ENCODE data around the gene USP43. TPM values are rescaled to one million over a fixed set of nuclear protein-coding genes. Genes with fewer than 3 reads are reported as not detected.
A peak's percentile ranks its signal among the peaks of the same experiment; 100 is the strongest.

USP43 gene
- total RNA-seq, 4 donors from 2014 or later, result 0.07 TPM; not detected in 3

DNA sequence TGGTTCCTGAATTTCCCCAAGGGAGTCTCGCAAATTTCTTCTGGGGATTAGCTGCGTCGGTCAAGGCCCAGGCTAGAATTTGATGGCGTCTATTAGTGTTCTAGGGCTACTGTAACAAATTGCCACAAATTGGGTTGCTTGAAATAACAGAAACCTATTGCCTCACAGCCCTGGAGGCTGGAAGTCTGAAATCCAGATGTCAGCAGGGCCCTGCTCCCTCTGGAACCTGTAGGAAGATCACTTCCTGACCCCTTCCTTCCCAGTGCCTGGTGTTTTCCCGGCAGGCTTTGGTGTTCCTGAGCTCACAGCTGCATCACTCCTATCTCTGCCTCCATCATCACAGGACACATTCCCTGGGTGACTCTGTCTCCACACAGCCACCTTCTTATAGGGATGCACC, 121.7 kb downstream of the USP43 start:
- H3K36me3 ChIP-seq, result no peaks in the 10 kb centered on the region
- ATAC-seq, result peak; percentile 42 to 58
- H3K4me1 ChIP-seq, result no peaks in the 10 kb centered on the region
- in situ Hi-C loops (cut with MboI; ENCODE audit: low sequenced_read_pairs in 4 of 4) (no loop called here), intact Hi-C loops (cut with DNase I; ENCODE audit: low total_unique reads) (no loop called here)
- no peak for DNase-seq
- peaks cover 0 to 8% (median 0%) of the 10 kb centered on the region in 3 donors for H3K27me3 ChIP-seq
- TF ChIP-seq, protein P1, sequence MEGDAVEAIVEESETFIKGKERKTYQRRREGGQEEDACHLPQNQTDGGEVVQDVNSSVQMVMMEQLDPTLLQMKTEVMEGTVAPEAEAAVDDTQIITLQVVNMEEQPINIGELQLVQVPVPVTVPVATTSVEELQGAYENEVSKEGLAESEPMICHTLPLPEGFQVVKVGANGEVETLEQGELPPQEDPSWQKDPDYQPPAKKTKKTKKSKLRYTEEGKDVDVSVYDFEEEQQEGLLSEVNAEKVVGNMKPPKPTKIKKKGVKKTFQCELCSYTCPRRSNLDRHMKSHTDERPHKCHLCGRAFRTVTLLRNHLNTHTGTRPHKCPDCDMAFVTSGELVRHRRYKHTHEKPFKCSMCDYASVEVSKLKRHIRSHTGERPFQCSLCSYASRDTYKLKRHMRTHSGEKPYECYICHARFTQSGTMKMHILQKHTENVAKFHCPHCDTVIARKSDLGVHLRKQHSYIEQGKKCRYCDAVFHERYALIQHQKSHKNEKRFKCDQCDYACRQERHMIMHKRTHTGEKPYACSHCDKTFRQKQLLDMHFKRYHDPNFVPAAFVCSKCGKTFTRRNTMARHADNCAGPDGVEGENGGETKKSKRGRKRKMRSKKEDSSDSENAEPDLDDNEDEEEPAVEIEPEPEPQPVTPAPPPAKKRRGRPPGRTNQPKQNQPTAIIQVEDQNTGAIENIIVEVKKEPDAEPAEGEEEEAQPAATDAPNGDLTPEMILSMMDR (IDR thresholded peaks at IDR 0.05 in 4 of 5, conservative IDR thresholded peaks at IDR 0.05 in 1 of 5), result no peak
- no peak for TF ChIP-seq POLR2A (IDR thresholded peaks at IDR 0.05)
- no peaks in the 10 kb centered on the region for H3K9me3 ChIP-seq
- no peak overlapping the region for H3K4me3 ChIP-seq
- H3K27ac ChIP-seq, result peak overlapping the region in 2 of 4 donors; percentile 18 to 46

DNA sequence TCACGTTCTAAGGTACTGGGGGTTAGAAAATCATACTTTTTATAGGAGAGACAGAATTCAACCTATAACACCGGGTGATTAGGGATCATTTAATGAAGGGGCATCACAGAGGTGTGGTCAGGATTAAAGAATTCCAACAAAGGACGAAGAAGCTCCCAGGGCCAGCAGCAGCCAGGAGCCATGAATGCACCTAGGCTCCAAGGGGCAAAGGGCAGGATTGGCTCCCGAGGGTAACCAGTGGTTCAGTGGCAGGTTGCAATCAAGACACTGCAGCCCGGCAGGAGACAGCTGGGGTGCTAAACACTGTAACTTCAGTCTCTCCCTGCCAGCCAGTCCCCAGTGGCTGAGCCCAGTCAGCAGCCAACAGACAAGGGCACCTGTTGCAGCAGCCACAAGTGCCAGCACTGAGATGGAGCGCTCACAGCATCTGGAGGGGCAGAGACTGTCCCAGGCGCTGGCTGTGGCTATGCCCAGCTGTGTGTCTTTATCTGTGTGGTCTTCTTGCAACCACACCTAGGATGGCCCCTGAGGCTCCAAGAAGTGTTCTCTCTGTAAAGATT, 122.2 kb downstream of the USP43 start:
- H3K27ac ChIP-seq, result peak overlapping the region in 3 of 4 donors; percentile 16 to 46 (median 18)
- peak in 1 of 2 donors; percentile 43 for ATAC-seq
- H3K27me3 ChIP-seq, result peaks cover 0 to 8% (median 0%) of the 10 kb centered on the region in 3 donors
- in situ Hi-C loops (cut with MboI; ENCODE audit: low sequenced_read_pairs in 4 of 4) (no loop called here), intact Hi-C loops (cut with DNase I; ENCODE audit: low total_unique reads) (no loop called here)
- no peak for DNase-seq
- H3K4me3 ChIP-seq, result no peak overlapping the region
- TF ChIP-seq, protein P1 (IDR thresholded peaks at IDR 0.05 in 4 of 5, conservative IDR thresholded peaks at IDR 0.05 in 1 of 5), result no peak
- no peak for TF ChIP-seq POLR2A (IDR thresholded peaks at IDR 0.05)
- H3K4me1 ChIP-seq, result no peaks in the 10 kb centered on the region
- H3K9me3 ChIP-seq, result no peaks in the 10 kb centered on the region
- no peaks in the 10 kb centered on the region for H3K36me3 ChIP-seq

DNA sequence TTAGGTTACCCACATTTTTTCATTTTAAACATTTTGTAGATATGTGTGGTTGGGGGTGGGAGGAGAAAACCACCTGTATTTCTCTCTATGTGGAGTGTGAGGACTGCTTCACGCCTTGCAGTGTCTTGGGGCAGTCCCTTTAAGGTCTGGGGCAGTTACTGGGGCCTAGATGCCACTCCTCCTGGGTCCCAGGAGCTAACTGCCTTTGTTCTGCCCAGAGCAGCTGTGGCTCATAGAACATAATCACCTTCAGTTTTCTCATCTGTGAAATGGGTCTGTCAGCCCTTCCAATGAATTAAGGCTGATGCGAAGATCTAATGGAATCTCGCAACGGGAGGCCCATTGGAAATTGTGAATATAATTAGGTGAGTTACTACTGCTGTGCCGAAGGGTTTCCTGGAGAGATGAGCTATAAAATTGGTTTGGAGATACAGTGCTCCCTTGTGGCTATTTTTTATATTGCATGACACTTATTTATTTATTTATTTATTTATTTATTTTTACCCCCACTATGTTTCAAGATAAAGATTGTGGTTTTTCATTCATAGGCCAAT, 123.1 kb downstream of the USP43 start:
- ATAC-seq, result no peak
- Histone ChIP-seq H3K4me1 (no peaks in the 10 kb centered on the region), H3K27me3 (peaks cover 0 to 8% (median 0%) of the 10 kb centered on the region in 3 donors), H3K36me3 (no peaks in the 10 kb centered on the region), H3K27ac (no peak overlapping the region), H3K9me3 (no peaks in the 10 kb centered on the region), H3K4me3 (no peak overlapping the region)
- intact Hi-C loops (cut with DNase I; ENCODE audit: low total_unique reads), result loop anchor here (1.0 kb wide), 1 partner anchor 39 kb away; no protein-coding TSS in a partner anchor
- in situ Hi-C loops (cut with MboI; ENCODE audit: low sequenced_read_pairs in 4 of 4), result no loop called here
- TF ChIP-seq, protein P1 (IDR thresholded peaks at IDR 0.05 in 4 of 5, conservative IDR thresholded peaks at IDR 0.05 in 1 of 5), result peak; percentile 18 to 72 (median 38)
- TF ChIP-seq POLR2A (IDR thresholded peaks at IDR 0.05), result no peak
- DNase-seq, result no peak

DNA sequence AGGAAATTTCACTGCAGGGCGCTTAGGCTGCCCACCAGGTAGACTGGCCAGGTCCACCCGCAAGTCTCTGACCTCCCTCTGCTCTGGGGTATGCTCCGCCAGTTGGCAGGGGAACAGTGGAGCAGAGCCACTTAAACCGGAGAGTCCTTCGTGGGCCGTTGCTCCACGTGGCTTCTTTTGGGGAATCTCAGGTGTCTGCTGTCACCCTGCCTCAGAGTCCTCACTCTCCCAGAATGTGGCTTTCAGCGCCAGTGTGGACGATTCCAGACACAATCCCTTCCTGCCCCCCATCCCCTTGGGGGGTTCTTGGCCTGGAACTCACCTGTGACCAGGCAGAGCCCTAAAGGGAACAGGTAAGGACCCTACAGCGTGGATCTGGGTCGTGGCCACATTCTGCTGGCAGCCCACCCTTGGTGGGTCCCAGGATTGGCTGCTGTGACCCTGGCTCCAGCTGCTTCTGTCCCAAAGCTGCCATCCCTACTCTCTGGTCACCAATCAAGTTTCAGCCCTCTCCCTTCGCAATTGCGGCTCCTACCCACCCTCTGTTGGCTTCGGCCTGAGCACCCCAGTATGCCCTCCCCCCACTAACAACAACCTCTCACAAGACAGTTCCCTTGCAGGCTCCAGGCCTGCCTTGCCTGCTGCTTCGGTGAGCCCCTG, 123.8 kb downstream of the USP43 start:
- Histone ChIP-seq H3K36me3 (no peaks in the 10 kb centered on the region), H3K27me3 (peaks cover 0 to 5% (median 0%) of the 10 kb centered on the region in 3 donors), H3K9me3 (no peaks in the 10 kb centered on the region), H3K27ac (no peak overlapping the region), H3K4me3 (no peak overlapping the region), H3K4me1 (no peaks in the 10 kb centered on the region)
- ATAC-seq, result no peak
- in situ Hi-C loops (cut with MboI; ENCODE audit: low sequenced_read_pairs in 4 of 4) (no loop called here), intact Hi-C loops (cut with DNase I; ENCODE audit: low total_unique reads) (no loop called here)
- no peak for DNase-seq
- TF ChIP-seq POLR2A (IDR thresholded peaks at IDR 0.05), result no peak
- TF ChIP-seq, protein P1 (IDR thresholded peaks at IDR 0.05 in 4 of 5, conservative IDR thresholded peaks at IDR 0.05 in 1 of 5), result no peak
